Measurements from ENCODE around the gene ENOPH1.

DNA sequence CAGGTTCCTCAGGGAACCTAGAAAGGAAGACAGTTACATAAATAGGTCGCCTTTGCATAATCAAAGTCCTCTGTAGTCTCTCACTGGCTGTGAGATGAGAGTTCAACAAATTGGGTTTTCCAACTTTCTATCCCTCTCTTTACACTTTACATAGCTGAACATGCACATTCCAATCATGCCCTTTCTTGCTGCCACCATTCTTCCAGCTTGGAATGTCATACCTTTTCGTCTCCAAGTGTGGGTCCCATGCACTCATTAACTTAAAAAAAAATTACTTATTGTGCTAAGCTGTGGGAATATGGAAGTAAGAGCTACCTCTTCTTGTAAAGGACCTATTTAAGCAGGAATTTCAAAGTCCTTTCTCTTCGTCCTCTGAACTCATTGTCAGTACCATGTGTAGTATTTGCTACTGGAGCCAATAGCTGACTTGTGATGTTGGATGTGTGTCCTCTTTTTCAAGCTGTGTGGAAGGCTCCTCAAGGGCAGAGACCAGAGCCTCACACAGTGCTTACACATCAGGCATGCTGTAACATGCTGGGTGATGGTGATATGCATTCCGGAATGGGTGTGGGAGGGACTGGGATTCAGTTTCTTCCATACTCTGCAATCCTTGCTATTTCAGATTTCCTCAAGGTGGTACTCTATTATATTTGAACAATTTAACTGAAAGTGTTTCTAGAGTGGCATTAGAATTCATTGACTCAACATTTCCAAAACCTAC, 7.1 kb downstream of the ENOPH1 start:
- TF ChIP-seq POLR2AphosphoS5 (IDR thresholded peaks at IDR 0.05; ENCODE audit: borderline replicate concordance, low read depth, low read length) (no peak), EZH2 (IDR thresholded peaks at IDR 0.05) (no peak)

Measured in SK-N-MC (cell line).